Upper lobe of left lung (tissue), 4 donors: ENCODE data around the gene OTUD5.

Source experiments
- EP300 ChIP-seq, 4 donors: sonication (generic); formaldehyde crosslinking; IDR thresholded peaks; one replicate each; pipeline ENCODE4 v1.5.1; 2017; ENCODE audit warnings: antibody characterized with exemption in 4 of 4, control low read depth in 2 of 4
- POLR2A ChIP-seq, 4 donors: fragments of 450-650 bp; IDR thresholded peaks; one replicate each; pipeline ENCODE4 v1.5.1; 2016 to 2017; ENCODE audit warnings: antibody characterized with exemption in 4 of 4, mild to moderate bottlenecking in 2 of 4
- POLR2AphosphoS5 ChIP-seq, 2 donors: sonication (generic); formaldehyde crosslinking; IDR thresholded peaks; one replicate each; pipeline ENCODE4 v1.5.1; 2017; ENCODE audit warnings: antibody characterized with exemption in 2 of 2

DNA sequence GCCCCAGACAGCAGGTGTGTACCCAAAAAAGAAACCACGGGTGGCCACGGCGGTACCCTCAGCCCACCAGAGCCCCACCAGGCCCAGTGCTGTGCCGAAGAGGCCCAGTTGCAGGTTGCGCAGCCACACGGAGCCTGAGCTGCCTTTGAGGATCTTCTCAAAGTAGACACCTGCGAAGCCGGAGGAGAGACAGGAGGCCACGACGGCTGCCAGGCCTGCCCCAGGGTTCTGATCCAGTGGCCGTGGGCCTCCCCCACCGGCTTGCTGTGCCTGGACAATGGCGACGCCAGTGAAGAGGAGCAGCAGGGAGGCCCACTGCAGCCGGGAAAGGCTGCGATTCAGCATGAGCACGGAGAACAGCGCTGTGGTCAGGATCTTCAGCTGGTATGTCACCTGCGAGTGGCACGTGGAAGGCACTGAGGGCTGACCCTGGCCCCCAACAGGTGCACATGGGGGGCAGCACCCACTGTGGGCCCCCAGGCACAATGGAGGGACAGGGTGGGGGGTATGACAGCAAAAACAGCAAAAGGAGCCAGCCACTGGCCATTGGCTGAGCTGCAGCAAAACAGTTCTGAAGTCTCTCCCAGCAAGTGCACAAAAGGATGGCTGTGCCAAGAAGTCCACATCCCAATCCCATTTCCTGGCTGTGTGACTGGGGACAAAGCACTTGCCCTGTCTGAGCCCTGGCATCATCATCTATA, 52.2 kb downstream of the OTUD5 start:
- TF ChIP-seq POLR2AphosphoS5 (IDR thresholded peaks at IDR 0.05) (no peak), EP300 (IDR thresholded peaks at IDR 0.05) (no peak), POLR2A (IDR thresholded peaks at IDR 0.05) (no peak)
